ENCODE measurements around the gene SPECC1.
A peak's percentile ranks its signal among the peaks of the same experiment; 100 is the strongest.
"Not testable (repeated sequence)": the region's sequence is repeated elsewhere in the genome, so short reads cannot be mapped to it uniquely, and the experiment has no call there.

SPECC1 gene, protein sequence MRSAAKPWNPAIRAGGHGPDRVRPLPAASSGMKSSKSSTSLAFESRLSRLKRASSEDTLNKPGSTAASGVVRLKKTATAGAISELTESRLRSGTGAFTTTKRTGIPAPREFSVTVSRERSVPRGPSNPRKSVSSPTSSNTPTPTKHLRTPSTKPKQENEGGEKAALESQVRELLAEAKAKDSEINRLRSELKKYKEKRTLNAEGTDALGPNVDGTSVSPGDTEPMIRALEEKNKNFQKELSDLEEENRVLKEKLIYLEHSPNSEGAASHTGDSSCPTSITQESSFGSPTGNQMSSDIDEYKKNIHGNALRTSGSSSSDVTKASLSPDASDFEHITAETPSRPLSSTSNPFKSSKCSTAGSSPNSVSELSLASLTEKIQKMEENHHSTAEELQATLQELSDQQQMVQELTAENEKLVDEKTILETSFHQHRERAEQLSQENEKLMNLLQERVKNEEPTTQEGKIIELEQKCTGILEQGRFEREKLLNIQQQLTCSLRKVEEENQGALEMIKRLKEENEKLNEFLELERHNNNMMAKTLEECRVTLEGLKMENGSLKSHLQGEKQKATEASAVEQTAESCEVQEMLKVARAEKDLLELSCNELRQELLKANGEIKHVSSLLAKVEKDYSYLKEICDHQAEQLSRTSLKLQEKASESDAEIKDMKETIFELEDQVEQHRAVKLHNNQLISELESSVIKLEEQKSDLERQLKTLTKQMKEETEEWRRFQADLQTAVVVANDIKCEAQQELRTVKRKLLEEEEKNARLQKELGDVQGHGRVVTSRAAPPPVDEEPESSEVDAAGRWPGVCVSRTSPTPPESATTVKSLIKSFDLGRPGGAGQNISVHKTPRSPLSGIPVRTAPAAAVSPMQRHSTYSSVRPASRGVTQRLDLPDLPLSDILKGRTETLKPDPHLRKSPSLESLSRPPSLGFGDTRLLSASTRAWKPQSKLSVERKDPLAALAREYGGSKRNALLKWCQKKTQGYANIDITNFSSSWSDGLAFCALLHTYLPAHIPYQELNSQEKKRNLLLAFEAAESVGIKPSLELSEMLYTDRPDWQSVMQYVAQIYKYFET

DNA sequence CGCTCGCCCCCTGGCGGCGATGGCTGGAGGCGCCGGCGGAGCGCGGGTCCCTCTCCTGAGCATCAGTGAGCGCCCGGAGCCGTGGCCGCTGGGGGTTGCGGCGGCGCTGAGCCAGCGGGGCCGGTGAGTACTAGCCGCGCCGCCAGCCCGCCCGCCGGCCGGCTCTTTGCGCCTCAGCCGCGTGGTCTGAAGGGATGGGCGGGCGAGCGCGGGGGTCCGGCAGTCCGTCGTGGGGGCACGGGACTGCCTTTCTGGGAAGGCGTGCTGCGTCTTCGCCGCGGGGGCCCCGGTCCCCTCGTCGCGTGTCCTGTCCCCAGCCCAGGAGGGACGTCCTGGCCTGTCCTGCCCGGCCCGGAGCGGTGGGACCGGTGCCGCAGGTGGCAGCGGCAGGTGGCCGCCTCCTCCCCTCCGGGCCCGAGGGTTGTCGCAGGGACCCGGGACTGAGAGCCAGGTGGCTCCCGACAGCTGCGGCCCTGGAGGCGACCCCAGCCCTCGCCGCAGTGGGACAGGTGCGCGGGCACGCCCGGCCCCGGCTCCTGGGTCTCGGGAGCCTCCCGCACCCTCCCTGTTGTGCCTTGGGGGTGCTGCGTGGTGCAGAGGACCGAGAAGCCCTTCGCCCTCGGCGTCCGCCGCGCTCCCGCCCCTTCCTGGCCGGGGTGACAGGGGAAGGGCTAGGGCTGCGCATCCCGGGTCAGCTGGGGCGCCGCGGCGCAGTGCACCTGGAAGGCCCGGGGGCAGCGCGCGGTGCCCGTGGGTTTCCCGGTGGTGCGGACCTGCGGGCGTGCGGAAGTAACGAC lies at the start of gene SPECC1:
TSS of gene SPECC1 (plus strand) at position 58 of the 797 bp plus-strand sequence. CDS start 87,293 bp downstream, outside the sequence.
- H3K9me3 Mint-ChIP-seq = no peaks in the 10 kb centered on the region
- H3K4me3 Mint-ChIP-seq = peak within 1 kb of the TSS; percentile 80
- peaks cover 14% of the 10 kb centered on the region for H3K4me1 Mint-ChIP-seq (ENCODE audit: low read depth)
- H3K27me3 Mint-ChIP-seq = peaks cover 55% of the 10 kb centered on the region
- peak; percentile 95 for DNase-seq
- H3K36me3 Mint-ChIP-seq (ENCODE audit: low read depth) = no peaks in the 10 kb centered on the region
- no peak within 1 kb of the TSS for H3K27ac Mint-ChIP-seq

DNA sequence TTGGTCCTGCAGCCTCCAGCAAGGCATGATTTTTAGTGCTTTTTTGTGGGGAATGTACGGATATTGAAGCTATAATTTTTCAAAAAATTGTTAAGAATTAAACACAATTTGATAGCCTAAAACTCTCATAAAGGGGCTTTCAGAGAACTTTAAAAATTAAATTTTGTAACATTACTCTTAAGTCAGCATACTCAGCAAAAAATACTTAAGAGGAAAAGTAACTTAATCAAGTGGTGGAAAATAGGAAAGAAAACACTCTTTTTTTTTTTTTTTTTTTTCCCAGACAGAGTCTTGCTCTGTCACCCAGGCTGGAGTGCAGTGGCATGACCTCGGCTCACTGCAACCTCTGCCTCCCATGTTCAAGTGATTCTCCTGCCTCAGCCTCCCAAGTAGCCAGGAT lies 46.2 kb upstream of the SPECC1 start:
- H3K4me3 Mint-ChIP-seq, DNase-seq, H3K27me3 Mint-ChIP-seq, H3K27ac Mint-ChIP-seq, H3K9me3 Mint-ChIP-seq: not testable (repeated sequence)
- Mint-ChIP-seq H3K36me3 (ENCODE audit: low read depth) (peaks cover 90% of the 10 kb centered on the region), H3K4me1 (ENCODE audit: low read depth) (peaks cover 39% of the 10 kb centered on the region)

DNA sequence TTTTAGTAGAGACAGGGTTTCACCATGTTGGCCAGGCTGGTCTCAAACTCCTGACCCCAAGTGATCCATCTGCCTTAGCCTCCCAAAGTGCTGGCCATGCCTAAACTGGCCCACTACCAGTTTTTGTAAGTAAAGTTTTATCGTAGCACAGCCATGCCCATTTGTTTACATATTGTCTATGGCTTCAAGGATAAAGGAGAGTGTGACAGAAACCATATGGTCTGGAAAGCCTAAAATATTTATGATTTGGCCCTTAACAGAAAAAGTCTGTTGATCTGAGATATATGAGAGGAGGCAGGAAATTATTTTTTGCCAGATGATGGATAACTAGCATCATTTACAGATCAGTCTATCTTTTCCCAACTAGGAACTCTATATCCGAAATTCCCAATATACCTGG lies 36.0 kb upstream of the SPECC1 start:
- Mint-ChIP-seq H3K4me3 (no peak overlapping the region), H3K9me3 (no peaks in the 10 kb centered on the region), H3K27ac (peak overlapping the region; percentile 30)

DNA sequence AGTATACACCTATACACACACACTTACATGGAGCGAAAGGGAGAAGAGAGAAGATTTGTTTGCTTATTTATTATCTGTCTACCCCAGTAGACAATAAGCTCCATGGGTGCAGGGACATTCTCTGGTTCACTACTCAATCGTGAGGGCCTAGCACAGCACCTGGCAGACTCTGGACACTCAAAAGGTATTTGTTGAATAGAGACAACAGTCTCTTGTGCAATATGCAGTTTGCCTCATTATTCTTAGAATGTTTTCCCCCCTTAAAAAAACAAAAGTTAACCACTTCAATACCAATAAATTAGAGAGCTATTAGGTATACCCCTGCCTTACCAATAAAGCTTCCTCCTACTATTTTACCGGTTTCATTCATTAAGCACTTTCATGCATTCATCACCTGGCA lies 33.6 kb upstream of the SPECC1 start:
- DNase-seq = no peak
- peaks cover 56% of the 10 kb centered on the region for H3K4me1 Mint-ChIP-seq (ENCODE audit: low read depth)
- no peaks in the 10 kb centered on the region for H3K27me3 Mint-ChIP-seq
- H3K27ac Mint-ChIP-seq = peak overlapping the region; percentile 85
- H3K9me3 Mint-ChIP-seq = no peaks in the 10 kb centered on the region
- H3K4me3 Mint-ChIP-seq = peak overlapping the region; percentile 68
- H3K36me3 Mint-ChIP-seq (ENCODE audit: low read depth) = peaks cover 61% of the 10 kb centered on the region

More for the DNA sequence above, 36.0 kb upstream of the SPECC1 start:
- H3K4me1 Mint-ChIP-seq (ENCODE audit: low read depth) = peaks cover 60% of the 10 kb centered on the region
- H3K36me3 Mint-ChIP-seq (ENCODE audit: low read depth) = peaks cover 80% of the 10 kb centered on the region
- H3K27me3 Mint-ChIP-seq = no peaks in the 10 kb centered on the region
- no peak for DNase-seq

DNA sequence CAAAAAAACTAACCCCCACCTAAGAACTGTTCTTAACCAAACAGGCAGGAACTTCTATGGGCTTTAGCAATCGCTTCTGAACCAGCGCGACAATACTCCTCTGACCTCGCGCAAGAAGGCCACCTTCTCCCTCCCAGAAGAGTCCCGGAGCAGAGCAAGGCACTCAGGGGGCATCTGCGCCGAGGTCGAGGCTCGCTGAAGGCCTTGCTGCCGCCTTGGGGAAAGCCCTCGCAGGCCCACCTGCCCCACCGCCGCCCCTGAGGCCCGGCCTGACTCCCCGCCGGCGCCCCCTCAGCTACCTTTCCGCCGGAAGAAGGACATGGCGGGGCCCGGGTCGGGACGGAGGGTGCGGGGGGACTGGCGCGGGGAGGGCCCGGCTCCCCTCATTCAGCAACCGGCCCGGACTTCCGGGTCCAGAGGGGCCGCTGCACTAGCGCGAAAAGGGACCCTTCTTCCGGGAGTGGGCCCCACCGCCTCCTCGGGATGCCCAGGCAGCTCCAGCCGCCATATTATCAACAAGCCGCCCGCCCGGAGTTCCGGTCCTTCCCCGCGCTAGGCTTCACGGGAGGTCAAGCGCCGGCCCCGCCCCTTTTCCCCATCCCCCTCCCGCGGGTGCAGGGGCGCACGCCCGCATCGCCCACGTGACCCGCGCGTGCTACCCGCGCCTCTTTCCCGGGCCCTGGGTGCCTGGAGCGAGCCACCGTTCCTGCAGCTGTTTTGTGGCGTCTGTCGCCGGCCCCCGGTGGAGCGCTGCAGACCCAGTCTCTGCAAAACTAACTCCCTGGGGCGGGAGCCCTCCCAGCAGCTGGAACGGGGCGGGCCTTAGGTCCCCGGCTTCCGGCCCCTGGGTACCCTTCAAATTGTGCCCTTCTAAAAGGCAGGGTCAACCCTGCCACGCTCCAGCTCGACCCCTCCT lies 31.6 kb upstream of the SPECC1 start, which contains the start of gene AKAP10:
TSS of gene AKAP10 (minus strand) at position 536 of the 916 bp plus-strand sequence. CDS start at position 387, 149 bp downstream.
- Mint-ChIP-seq H3K36me3 (ENCODE audit: low read depth) (peaks cover 52% of the 10 kb centered on the region), H3K4me1 (ENCODE audit: low read depth) (peaks cover 55% of the 10 kb centered on the region), H3K27me3 (no peaks in the 10 kb centered on the region), H3K4me3 (peak within 1 kb of the TSS; percentile 93), H3K9me3 (no peaks in the 10 kb centered on the region), H3K27ac (peak within 1 kb of the TSS; percentile 97)
- DNase-seq = peak; percentile 98

DNA sequence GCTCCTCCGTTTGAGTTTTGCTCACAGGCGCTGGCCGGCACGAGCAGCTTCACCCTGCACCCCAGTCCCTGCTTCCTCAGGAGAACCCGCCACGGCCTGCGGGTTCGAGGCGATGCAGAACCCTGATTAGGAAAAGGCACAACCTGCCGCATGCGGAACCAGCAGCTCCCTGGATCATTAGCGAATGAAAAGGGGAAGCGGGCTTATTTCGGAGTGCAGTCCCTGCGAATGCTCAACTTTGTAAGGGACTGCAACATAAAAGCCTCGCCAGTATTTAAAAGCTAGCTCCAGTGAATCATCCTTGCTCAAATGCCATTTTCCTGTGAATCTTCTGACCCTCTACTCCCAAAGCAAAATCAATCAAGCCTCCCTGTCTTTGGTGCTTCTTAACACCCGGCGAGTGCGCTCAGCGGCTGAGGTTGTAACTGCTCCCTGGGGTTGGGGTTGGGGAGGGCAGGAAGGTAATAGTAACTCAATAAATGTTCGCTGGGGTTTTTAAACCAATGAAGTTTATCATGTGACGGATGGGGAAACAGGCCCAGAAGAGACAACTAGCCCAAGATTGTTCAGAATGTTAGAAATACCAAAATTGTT lies 30.9 kb upstream of the SPECC1 start:
- Mint-ChIP-seq H3K27me3 (no peaks in the 10 kb centered on the region), H3K27ac (peak overlapping the region; percentile 97), H3K36me3 (ENCODE audit: low read depth) (peaks cover 44% of the 10 kb centered on the region), H3K4me1 (ENCODE audit: low read depth) (peaks cover 49% of the 10 kb centered on the region), H3K9me3 (no peaks in the 10 kb centered on the region), H3K4me3 (peak overlapping the region; percentile 93)
- no peak for DNase-seq

DNA sequence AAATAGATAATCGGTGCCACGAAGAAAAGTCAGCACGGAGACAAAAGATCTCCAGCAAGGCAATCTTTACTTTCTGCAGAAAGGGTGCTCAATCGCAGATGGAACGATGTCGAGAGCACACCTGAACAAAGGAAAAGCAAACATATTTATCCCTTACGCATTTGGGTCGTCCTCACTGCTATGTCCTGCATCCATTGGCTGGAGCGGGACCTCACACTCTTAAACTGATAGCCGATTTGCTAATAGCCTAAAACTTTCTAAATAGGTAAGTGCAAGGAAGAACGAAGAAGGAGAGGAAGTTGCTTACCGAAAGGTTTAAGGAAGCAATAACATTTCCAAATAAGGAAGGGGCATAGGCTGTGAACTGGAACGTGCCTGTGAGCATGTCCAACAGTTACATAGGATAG lies 30.4 kb upstream of the SPECC1 start:
- Mint-ChIP-seq H3K4me1 (ENCODE audit: low read depth) (peaks cover 44% of the 10 kb centered on the region), H3K36me3 (ENCODE audit: low read depth) (peaks cover 39% of the 10 kb centered on the region)

DNA sequence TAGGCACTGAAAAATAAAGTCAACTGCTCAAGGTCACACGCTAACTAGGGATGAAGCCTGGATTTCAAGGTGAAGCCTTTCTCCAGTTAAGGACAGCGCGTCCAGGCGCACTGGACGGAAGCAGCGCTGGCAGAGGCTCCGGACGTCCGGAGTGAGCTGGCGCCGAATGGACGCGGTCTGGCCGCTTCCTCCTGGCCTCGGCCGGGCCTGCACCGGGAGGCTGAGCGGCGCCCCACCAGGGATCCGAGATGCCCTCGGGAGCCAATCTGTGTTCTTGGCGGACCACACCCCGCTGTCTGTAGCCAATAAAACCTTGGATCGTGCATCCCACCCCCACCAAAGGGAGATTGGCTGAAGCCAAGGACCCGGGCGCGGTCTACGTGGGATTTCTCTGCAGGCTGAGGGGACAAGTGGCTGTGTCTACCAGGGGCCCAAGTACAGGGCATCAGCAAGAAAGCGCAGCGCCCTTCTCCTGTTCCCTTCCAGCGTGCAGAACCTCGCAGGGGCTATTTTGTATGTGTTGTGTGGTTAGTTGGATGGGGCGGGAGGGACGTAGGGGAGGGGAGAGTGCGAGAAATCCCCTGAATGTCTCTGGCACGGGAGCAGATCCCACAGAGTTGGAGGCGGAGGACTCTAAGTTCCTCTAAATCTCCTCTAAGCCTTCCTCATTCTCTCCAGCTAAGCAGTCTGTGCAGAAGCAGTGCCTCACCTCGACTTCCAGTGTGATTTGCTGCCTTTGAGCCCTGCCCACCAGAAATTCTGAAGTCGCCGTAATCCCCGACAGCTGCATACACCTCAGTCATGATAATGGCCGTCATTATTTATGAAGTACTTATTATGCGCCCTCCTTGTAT lies 29.0 kb upstream of the SPECC1 start:
- Mint-ChIP-seq H3K4me3 (no peak overlapping the region), H3K9me3 (no peaks in the 10 kb centered on the region), H3K27ac (no peak overlapping the region), H3K36me3 (ENCODE audit: low read depth) (peaks cover 26% of the 10 kb centered on the region), H3K4me1 (ENCODE audit: low read depth) (peaks cover 33% of the 10 kb centered on the region), H3K27me3 (no peaks in the 10 kb centered on the region)
- no peak for DNase-seq

More for the DNA sequence above, 30.4 kb upstream of the SPECC1 start:
- no peaks in the 10 kb centered on the region for H3K27me3 Mint-ChIP-seq
- H3K27ac Mint-ChIP-seq = peak overlapping the region; percentile 97
- DNase-seq = no peak
- no peaks in the 10 kb centered on the region for H3K9me3 Mint-ChIP-seq
- peak overlapping the region; percentile 93 for H3K4me3 Mint-ChIP-seq

DNA sequence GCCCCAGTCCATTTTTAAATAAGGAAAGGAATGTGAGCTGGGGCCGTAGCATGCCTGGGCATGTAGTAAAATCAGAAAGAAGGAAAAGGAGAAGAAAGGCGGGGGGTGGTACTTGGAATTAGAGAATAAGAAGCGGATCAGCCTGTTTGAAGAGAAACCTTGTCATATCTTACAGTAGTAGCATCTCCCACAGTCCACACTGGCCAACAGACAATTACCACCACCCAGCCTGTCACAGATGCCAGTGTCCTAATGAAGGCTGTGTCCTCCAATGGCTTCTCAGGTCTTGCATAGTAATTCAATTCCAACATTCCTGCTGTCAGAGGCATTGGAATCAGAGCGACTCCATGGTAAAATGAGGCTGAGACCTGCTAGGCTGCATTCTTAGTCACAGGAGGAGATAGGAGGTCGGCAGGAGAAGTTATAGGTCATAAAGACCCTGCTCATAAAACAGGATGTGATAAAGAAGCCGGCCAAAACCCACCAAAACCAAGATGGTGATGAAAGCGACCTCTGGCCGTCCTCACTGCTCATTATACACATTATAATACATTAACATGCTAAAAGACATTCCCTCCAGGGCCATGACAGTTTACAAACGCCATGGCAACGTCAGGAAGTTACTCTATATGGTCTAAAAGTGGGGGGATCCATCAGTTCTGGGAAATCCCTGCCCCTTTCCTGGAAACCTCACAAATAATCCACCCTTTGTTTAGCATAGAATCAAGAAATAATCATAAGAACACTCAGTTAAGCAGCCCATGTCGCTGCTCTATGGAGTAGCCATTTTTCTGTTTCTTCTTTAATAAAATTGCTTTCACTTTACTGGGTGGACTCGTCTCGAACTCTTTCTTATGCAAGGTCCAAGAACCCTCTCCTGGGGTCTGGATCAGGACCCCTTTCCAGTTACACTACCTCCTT lies 22.0 kb upstream of the SPECC1 start:
- no peak for DNase-seq
- H3K27me3 Mint-ChIP-seq = peaks cover 2% of the 10 kb centered on the region
- no peaks in the 10 kb centered on the region for H3K36me3 Mint-ChIP-seq (ENCODE audit: low read depth)
- H3K27ac Mint-ChIP-seq = no peak overlapping the region
- H3K4me1 Mint-ChIP-seq (ENCODE audit: low read depth) = peaks cover 1% of the 10 kb centered on the region
- H3K9me3 Mint-ChIP-seq = no peaks in the 10 kb centered on the region
- H3K4me3 Mint-ChIP-seq = no peak overlapping the region

DNA sequence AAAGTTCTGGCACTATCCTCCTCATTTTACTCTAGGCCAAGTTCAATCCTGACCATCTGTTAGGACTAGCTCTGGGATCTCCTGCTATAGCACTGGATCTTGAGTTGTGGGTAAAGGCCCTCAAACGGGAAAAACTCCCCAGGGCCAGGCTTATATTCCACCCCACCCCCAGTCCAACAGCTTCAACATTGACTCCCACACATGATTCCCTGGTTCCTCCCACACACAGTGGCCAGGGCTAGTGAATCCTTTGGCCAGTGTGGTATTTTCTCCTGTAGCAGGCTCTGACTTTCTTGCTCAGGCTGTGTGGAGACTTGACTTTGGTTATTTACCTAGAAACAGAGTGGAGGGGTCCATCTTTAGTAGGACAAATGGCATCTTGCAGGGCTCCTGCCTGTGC lies 21.3 kb upstream of the SPECC1 start:
- peaks cover 1% of the 10 kb centered on the region for H3K4me1 Mint-ChIP-seq (ENCODE audit: low read depth)
- no peaks in the 10 kb centered on the region for H3K36me3 Mint-ChIP-seq (ENCODE audit: low read depth)
- no peak overlapping the region for H3K27ac Mint-ChIP-seq
- H3K4me3 Mint-ChIP-seq = no peak overlapping the region
- no peak for DNase-seq
- peaks cover 2% of the 10 kb centered on the region for H3K27me3 Mint-ChIP-seq
- no peaks in the 10 kb centered on the region for H3K9me3 Mint-ChIP-seq

DNA sequence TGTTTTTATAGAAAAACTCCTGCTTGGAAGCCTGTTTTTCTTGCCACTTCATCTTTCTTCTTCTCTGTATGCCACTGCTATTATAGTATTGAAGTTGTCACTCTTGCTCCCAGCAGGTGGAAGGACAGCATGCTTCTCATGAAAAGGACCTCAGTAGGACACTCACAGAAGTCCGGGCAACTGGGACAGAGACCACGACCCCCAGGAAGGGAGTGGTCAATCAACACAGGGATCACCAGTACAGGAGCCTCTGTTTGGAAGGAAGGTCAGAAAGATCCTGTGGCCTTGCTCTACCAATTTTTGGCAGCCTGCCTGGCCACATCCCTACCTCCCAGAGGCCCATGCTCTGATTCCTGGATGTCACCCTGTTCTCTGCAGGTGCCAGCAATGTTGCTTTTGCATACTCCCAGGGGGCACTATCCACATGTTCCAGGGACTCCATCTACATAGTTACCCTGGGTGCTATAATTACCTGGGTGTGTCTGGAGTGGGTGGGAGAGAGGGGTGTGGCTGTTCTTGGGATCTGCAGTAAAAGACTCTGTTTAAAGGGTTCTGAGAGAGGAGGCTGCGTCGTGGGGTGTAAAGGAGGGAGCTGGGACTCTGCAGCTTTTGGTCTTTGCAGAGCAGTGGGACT lies 17.8 kb upstream of the SPECC1 start:
- Mint-ChIP-seq H3K9me3 (no peaks in the 10 kb centered on the region), H3K4me3 (no peak overlapping the region), H3K27ac (no peak overlapping the region), H3K36me3 (ENCODE audit: low read depth) (no peaks in the 10 kb centered on the region), H3K4me1 (ENCODE audit: low read depth) (peaks cover 3% of the 10 kb centered on the region), H3K27me3 (peaks cover 2% of the 10 kb centered on the region)
- DNase-seq = no peak
